IPS DF 6.9 (cell line): ENCODE data around the gene ZBTB48.

Experiments used
- DNase-seq: peaks from one replicate; pipeline ENCODE4 v3.0.0-alpha.2; 2013; ENCODE audit warnings: low read depth, low spot score
- H3K27ac ChIP-seq: one replicate; pipeline ENCODE4 v1.5.1; 2013; ENCODE audit warnings: low read length, control low read depth
- H3K27me3 ChIP-seq: 2 replicates; pipeline ENCODE4 v1.6.1; 2013; ENCODE audit warnings: mild to moderate bottlenecking, low read length; ENCODE audit not compliant: control insufficient read depth, insufficient read depth
- H3K36me3 ChIP-seq: 2 replicates; pipeline ENCODE4 v1.6.1; 2013; ENCODE audit warnings: low read length; ENCODE audit not compliant: control insufficient read depth, insufficient read depth
- H3K4me1 ChIP-seq: 2 replicates; pipeline ENCODE4 v1.6.1; 2013; ENCODE audit warnings: low read length; ENCODE audit not compliant: control insufficient read depth, insufficient read depth
- H3K4me3 ChIP-seq: 2 replicates; pipeline ENCODE4 v1.5.1; 2013; ENCODE audit warnings: mild to moderate bottlenecking, low read length
- H3K9me3 ChIP-seq: 2 replicates; pipeline ENCODE4 v1.6.1; 2013; ENCODE audit warnings: low read length, inconsistent platforms; ENCODE audit not compliant: control insufficient read depth, insufficient read depth
- WGBS: extraction: QIAGEN DNeasy Blood & Tissue Kit; methylation state at CpG from one replicate; pipeline ENCODE4 v1.1.7; 2013; ENCODE audit warnings: mixed read lengths, missing lambda C conversion rate; ENCODE audit not compliant: insufficient read length, insufficient coverage; 5-methylcytosine and 5-hydroxymethylcytosine counted together

ZBTB48 gene

DNA sequence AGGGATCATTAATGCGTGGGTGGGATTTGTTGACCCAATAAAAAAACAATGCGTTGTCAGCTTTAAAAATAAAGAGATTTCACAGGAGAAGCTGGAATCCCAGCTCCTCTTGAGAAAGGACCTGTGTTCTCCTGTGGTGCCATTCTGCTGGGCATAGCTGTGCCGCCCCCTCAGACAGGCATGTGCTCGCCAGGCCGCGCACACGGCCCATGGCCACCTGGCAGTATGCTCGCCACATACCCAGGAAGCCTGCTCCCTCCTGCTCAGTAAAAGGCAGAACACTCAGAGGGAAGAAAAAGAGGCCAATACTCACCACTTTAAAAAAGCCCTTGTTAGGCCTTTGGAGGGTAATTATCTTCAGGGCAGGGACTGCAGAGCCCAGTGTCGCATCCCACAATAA lies 58.0 kb downstream of the ZBTB48 start:
- H3K27ac ChIP-seq: no peak overlapping the region
- H3K9me3 ChIP-seq: no peaks in the 10 kb centered on the region
- H3K27me3 ChIP-seq: no peaks in the 10 kb centered on the region
- WGBS: no CpG with 5 or more reads among the region's 9 CpGs
- peaks cover 44% of the 10 kb centered on the region for H3K36me3 ChIP-seq
- no peaks in the 10 kb centered on the region for H3K4me1 ChIP-seq
- DNase-seq: no peak
- no peak overlapping the region for H3K4me3 ChIP-seq

DNA sequence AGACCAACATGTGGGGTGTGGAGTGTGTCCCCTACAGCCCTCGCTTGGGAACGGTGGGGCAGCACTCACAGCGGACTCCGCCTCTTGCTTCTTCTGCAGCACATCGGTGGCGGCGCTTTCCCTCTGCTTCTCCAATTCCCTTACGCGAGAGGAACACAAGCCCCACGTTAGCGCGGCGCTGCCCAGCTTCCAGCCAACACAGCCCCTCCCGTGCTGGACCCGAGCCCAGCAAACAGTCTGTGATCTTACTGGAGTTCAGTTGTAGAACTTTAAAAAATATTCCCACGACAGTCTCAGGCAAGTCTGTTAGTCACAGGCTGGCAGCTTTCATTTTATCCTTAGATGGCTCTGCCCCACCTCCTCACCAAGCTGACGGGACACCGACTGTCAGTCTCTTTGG lies 58.4 kb downstream of the ZBTB48 start:
- no peaks in the 10 kb centered on the region for H3K4me1 ChIP-seq
- no peaks in the 10 kb centered on the region for H3K27me3 ChIP-seq
- H3K36me3 ChIP-seq: peaks cover 45% of the 10 kb centered on the region
- WGBS: no CpG with 5 or more reads among the region's 18 CpGs
- H3K27ac ChIP-seq: no peak overlapping the region
- DNase-seq: no peak
- no peaks in the 10 kb centered on the region for H3K9me3 ChIP-seq
- H3K4me3 ChIP-seq: no peak overlapping the region
